Smooth muscle cell (in vitro differentiated cells): ENCODE results near the gene CD22. TPM values are rescaled to one million over a fixed set of nuclear protein-coding genes. Genes with fewer than 3 reads are reported as not detected.

Experiments used
- DNase-seq: peaks from one replicate; lab custom pipeline; 2025; ENCODE audit not compliant: unreplicated experiment; lab: John Stamatoyannopoulos, UW
- H2AFZ ChIP-seq: fragments of 200-600 bp; sonication (generic); 2 replicates; pipeline ENCODE4 v1.6.0; 2016; ENCODE audit warnings: antibody characterized with exemption, low read depth, mild to moderate bottlenecking
- H3F3A ChIP-seq: fragments of 200-600 bp; sonication (generic); 2 replicates; pipeline ENCODE4 v1.6.0; 2017; ENCODE audit warnings: antibody characterized with exemption, low read depth
- H3K27ac ChIP-seq: fragments of 200-600 bp; sonication (generic); 2 replicates; pipeline ENCODE4 v1.5.1; 2016; ENCODE audit warnings: low read depth, mild to moderate bottlenecking
- H3K27me3 ChIP-seq: fragments of 200-600 bp; sonication (generic); 2 replicates; pipeline ENCODE4 v1.6.1; 2016; ENCODE audit warnings: low read depth, mild to moderate bottlenecking
- H3K36me3 ChIP-seq: fragments of 200-600 bp; sonication (generic); 2 replicates; pipeline ENCODE4 v1.5.1; 2016; ENCODE audit warnings: low read depth
- H3K4me1 ChIP-seq: fragments of 200-600 bp; sonication (generic); 2 replicates; pipeline ENCODE4 v1.5.1; 2016; ENCODE audit warnings: low read depth
- H3K4me2 ChIP-seq: fragments of 200-600 bp; sonication (generic); 2 replicates; pipeline ENCODE4 v1.6.0; 2016; ENCODE audit warnings: mild to moderate bottlenecking
- H3K4me3 ChIP-seq: fragments of 200-600 bp; sonication (generic); 2 replicates; pipeline ENCODE4 v1.5.1; 2016; ENCODE audit warnings: mild to moderate bottlenecking
- H3K79me2 ChIP-seq: fragments of 200-600 bp; sonication (generic); 2 replicates; pipeline ENCODE4 v1.6.0; 2016; ENCODE audit warnings: low read depth, mild to moderate bottlenecking
- H3K9ac ChIP-seq: fragments of 200-600 bp; sonication (generic); 2 replicates; pipeline ENCODE4 v1.6.0; 2016; ENCODE audit warnings: low read depth
- H3K9me3 ChIP-seq: fragments of 200-600 bp; sonication (generic); replicated peaks from 2 replicates; pipeline ENCODE4 v1.5.1; 2016; ENCODE audit warnings: low read depth
- H4K20me1 ChIP-seq: fragments of 200-600 bp; sonication (generic); 2 replicates; pipeline ENCODE4 v1.6.0; 2016; ENCODE audit warnings: low read depth
- WGBS: methylation state at CpG from one replicate; pipeline ENCODE4 v1.1.7; 2016; ENCODE audit warnings: low lambda C conversion rate; 5-methylcytosine and 5-hydroxymethylcytosine counted together
- polyA plus RNA-seq: library from polyadenylated mRNA; unstranded; fragments of >200 nt; fragmentation: Nextera tagmentation; extraction: Ambion mirVana; gene quantifications from 2 replicates; pipeline ENCODE4 v1.2.1, GENCODE V29; 2016
- total RNA-seq: library from RNA; depleted of rRNA; stranded (reverse); fragments of >200 nt; gene quantifications from 2 replicates; pipeline ENCODE4 v1.2.3, GENCODE V29; 2014
- TF ChIP-seq, protein P1 (sequence below): fragments of 200-600 bp; sonication (generic); IDR thresholded peaks from 2 replicates; pipeline ENCODE4 v1.5.1; 2017; ENCODE audit warnings: borderline replicate concordance, mild to moderate bottlenecking, antibody characterized with exemption; ENCODE audit not compliant: insufficient read depth, poor library complexity, severe bottlenecking

CD22 gene
- total and polyA plus RNA-seq, 2 experiments from 2014 or later = not detected

DNA sequence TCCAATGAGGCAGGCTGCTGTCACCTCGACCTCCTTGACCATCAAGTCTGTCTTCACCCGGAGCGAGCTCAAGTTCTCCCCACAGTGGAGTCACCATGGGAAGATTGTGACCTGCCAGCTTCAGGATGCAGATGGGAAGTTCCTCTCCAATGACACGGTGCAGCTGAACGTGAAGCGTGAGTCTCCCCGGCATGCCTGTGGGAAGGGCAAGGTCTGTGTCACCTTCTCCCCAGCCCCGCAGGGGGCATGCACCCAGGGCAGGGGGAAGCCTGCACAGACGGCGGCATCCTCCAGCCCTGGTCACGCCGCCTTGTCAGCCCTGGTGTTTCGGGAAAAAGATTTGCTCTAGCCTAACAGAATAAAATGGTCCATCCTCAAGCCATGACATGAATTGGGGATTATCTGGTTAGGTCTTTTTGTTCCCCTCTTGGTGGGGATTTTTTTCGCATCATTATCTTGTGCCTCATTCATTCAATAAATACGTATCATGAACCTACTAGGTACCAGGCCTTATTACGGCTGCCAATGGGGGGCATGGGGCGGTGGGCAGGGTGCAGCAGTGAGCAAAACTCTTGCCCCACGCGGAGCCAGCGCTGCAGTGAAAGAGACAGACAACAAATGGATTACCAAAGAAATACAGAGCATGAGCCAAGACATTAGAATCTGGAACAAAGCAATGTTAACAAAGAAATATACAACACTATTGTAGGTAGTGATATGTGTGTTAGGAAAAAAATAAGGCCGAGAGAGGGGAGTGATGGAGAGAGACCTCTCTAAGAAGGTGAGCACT is 7.4 kb downstream of the CD22 start:
- 96% methylated on average over 21 of the region's 21 CpGs for WGBS
- no peaks in the 10 kb centered on the region for H3F3A ChIP-seq
- no peak overlapping the region for H3K9ac ChIP-seq
- H4K20me1 ChIP-seq = no peaks in the 10 kb centered on the region
- no peak for DNase-seq
- H3K4me2 ChIP-seq = no peak overlapping the region
- H3K36me3 ChIP-seq = no peaks in the 10 kb centered on the region
- no peaks in the 10 kb centered on the region for H3K79me2 ChIP-seq
- H3K4me1 ChIP-seq = no peaks in the 10 kb centered on the region
- H3K27ac ChIP-seq = no peak overlapping the region
- TF ChIP-seq, protein P1, sequence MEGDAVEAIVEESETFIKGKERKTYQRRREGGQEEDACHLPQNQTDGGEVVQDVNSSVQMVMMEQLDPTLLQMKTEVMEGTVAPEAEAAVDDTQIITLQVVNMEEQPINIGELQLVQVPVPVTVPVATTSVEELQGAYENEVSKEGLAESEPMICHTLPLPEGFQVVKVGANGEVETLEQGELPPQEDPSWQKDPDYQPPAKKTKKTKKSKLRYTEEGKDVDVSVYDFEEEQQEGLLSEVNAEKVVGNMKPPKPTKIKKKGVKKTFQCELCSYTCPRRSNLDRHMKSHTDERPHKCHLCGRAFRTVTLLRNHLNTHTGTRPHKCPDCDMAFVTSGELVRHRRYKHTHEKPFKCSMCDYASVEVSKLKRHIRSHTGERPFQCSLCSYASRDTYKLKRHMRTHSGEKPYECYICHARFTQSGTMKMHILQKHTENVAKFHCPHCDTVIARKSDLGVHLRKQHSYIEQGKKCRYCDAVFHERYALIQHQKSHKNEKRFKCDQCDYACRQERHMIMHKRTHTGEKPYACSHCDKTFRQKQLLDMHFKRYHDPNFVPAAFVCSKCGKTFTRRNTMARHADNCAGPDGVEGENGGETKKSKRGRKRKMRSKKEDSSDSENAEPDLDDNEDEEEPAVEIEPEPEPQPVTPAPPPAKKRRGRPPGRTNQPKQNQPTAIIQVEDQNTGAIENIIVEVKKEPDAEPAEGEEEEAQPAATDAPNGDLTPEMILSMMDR = no peak
- no peaks in the 10 kb centered on the region for H3K27me3 ChIP-seq
- H3K4me3 ChIP-seq = no peak overlapping the region
- no peaks in the 10 kb centered on the region for H3K9me3 ChIP-seq
- H2AFZ ChIP-seq = no peak overlapping the region

DNA sequence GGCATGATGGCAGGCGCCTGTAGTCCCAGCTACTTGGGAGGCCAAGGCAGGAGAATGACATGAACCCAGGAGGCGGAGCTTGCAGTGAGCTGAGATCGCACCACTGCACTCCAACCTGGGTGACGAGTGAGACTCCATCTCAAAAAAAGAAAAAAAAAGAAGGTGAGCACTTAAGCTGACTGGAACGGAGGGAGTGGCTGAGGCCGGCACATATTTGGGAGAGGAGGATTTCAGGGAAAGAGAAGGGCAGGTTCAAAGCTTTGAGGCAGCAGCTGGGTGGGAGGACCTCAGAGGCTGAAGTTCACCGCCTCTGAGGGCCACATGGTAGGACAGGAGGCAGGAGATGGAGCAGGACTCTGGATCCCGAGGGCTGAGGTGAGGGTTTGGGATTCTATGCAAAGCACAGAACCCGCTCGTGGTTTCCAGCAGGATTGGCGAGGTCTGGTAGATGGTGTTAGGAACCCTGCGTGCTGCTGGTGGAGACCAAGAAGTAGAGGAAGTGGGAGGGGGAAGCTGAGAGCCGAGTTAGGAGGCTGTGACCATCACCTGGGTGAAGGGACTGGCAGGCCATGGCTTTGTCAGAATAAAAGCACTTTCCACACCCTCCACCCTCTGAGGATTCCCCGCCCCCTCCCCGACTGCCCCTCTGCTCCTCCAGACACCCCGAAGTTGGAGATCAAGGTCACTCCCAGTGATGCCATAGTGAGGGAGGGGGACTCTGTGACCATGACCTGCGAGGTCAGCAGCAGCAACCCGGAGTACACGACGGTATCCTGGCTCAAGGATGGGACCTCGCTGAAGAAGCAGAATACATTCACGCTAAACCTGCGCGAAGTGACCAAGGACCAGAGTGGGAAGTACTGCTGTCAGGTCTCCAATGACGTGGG is 8.4 kb downstream of the CD22 start:
- Histone ChIP-seq H3F3A (no peaks in the 10 kb centered on the region), H3K27me3 (no peaks in the 10 kb centered on the region), H4K20me1 (no peaks in the 10 kb centered on the region), H3K4me1 (no peaks in the 10 kb centered on the region), H3K9me3 (no peaks in the 10 kb centered on the region), H3K4me3 (no peak overlapping the region), H3K4me2 (no peak overlapping the region), H2AFZ (no peak overlapping the region), H3K9ac (no peak overlapping the region), H3K79me2 (no peaks in the 10 kb centered on the region), H3K36me3 (no peaks in the 10 kb centered on the region), H3K27ac (no peak overlapping the region)
- 89% methylated on average over 25 of the region's 25 CpGs for WGBS
- no peak for DNase-seq
- TF ChIP-seq, protein P1 = no peak

GRCh38 chr19:35337984-35338296 is 9.0 kb downstream of the CD22 start:
- Histone ChIP-seq H3K36me3 (no peaks in the 10 kb centered on the region), H3K27ac (no peak overlapping the region), H3K79me2 (no peaks in the 10 kb centered on the region), H3K4me2 (no peak overlapping the region), H3K27me3 (no peaks in the 10 kb centered on the region), H3K4me3 (no peak overlapping the region), H2AFZ (no peak overlapping the region), H4K20me1 (no peaks in the 10 kb centered on the region), H3K9me3 (no peaks in the 10 kb centered on the region), H3K4me1 (no peaks in the 10 kb centered on the region), H3F3A (no peaks in the 10 kb centered on the region), H3K9ac (no peak overlapping the region)
- WGBS = 90% methylated on average over 11 of the region's 13 CpGs
- TF ChIP-seq, protein P1 = no peak
- DNase-seq = no peak
